ENCODE data around the gene WDR81.
"Not testable (repeated sequence)": the region's sequence is repeated elsewhere in the genome, so short reads cannot be mapped to it uniquely, and the experiment has no call there.

Gene WDR81

DNA sequence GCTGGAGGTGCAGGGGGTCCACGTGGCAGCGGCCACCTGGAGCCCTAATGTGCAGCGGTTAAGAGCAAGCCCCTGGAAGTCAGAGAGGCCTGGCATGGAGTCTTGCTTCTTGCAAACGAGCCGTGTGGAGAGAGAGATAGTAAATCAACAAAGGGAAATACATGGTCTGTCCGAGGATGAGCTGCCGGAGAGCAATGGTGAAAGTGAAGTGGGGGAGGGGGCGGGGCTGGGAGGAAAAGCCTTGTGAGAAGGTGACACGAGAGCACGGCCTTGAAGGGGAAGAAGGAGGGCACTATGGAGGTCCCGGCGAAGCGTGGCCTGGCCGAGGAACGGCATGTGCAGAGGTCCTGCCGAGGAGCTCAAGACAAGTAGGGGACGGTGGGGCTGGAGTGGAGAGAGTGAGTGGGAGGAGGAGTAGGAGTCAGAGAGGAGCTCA lies 31.3 kb downstream of the WDR81 start:
- no peak for DNase-seq

GRCh38 chr17:1758807-1759206 lies 34.3 kb downstream of the WDR81 start:
- no peak for DNase-seq

DNA sequence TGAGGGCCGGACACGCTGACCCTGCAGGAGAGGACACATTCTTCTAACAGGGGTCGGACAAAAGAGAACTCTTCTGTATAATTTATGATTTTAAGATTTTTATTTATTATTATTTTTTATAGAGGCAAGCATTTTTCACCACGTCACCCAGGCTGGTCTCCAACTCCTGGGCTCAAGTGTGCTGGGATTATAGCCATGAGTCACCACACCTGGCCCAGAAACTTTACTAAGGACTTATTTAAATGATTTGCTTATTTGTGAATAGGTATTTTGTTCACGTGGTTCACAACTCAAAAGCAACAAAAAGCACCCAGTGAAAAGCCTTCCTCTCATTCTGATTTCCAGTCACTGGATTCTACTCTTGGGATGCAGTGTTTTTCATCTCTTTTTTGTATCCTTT lies 35.0 kb downstream of the WDR81 start:
- DNase-seq: no peak

- no peak for DNase-seq
Measured at GRCh38 chr17:1762233-1762900, 37.9 kb downstream of the WDR81 start.

DNA sequence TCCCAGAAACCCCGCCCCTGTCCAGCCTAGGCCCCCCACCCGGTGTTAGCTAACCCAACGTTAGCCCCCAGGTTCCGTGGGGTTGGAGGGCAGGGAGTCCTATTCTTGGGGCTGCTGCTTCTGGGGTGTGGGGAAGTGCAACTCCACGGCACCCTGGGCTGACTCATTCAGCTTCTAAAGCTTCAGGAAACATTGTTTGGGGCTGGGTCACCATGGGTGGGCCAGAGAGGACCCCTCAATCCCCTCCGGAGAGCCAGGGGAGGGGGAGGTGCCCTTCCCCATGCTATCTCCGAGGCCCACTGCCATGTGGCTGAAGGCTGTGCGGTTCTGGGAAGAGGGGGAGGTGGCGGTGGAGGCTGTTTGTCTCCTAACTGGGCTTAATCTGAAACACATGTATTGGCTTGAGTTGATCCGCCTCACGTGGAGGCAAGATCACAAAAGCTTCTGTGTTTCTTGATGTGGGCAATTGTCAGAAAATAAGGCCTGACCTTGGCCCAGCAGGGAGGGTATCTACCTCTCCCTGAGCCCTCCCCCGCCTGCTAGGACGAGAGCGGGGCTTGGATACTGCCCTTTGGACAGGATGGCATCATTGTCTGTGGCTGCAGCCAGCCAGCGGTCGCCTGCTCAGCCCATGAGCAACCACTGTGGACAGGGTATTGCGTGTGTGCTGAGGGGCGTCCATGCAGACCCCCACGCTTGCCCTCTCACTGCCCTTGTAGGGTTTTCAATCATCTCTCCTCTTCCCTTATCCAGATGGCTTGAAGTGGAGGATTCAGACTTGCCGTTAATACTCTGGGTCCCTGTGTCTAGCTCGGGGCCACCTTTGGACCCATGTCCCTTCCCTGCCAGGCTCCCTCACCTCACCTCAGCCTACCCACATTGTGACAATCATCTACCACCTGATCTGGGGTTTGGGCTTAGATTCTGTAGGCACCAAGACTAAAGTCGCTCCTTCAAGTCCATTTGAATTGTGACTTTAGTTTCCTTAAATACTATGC lies 38.7 kb downstream of the WDR81 start:
- DNase-seq: no peak

- DNase-seq: peak; percentile 20 to 32
Measured at GRCh38 chr17:1764284-1764683, 39.8 kb downstream of the WDR81 start.

GRCh38 chr17:1764705-1765104 lies 40.2 kb downstream of the WDR81 start:
- not testable (repeated sequence) for DNase-seq

GRCh38 chr17:1765576-1765975 lies 41.1 kb downstream of the WDR81 start:
- DNase-seq: no peak

- no peak for DNase-seq
Measured at GRCh38 chr17:1766382-1767135, 42.1 kb downstream of the WDR81 start.

DNA sequence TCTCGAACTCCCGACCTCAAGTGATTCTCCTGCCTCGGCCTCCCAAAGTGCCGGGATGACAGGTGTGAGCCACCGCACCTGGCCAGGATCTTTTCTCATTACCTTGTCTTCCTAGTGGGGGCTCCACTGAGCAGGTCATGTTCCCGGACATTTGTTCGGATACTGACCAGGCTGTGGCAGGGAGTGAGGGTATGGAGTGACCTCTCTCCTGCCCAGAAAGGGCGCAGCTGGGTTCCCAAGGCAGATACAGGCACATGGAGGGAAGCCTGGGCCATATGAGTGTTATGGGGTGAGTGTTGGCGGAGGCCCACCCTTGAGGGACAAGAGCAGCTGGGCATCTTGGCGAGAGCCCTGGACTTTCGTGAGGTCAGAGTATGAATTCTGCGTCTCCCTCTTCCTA lies 42.9 kb downstream of the WDR81 start:
- no peak for DNase-seq

- no peak for DNase-seq
Measured at GRCh38 chr17:1769822-1770477, 45.4 kb downstream of the WDR81 start.

DNA sequence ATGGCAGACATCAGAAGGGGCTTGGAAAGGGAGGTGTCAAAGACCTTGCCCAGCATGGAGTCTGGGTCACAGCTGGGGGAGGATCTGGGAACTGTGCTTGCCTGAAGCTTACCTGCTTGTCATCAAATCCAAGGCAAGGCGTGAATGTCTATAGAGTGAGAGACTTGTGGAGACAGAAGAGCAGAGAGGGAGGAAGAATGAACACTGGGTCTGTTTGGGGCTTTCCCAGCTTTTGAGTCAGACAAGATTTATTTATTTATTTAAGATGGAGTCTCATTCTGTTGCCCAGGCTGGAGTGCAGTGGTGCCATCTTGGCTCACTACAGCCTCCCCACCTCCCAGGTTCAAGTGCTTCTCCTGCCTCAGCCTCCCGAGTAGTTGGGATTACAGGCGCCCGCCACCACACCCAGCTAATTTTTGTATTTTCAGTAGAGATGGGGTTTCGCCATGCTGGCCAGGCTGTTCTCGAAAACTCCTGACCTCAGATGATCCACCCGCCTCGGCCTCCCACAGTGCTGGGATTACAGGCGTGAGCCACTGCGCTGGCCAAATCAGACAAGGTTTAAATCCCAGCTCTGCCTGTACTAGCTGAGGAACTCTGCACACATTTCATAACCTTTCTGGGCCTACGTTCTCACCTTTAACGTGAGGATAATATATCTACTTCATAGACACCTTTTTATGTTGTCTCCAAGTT lies 48.6 kb downstream of the WDR81 start:
- not testable (repeated sequence) for DNase-seq

DNA sequence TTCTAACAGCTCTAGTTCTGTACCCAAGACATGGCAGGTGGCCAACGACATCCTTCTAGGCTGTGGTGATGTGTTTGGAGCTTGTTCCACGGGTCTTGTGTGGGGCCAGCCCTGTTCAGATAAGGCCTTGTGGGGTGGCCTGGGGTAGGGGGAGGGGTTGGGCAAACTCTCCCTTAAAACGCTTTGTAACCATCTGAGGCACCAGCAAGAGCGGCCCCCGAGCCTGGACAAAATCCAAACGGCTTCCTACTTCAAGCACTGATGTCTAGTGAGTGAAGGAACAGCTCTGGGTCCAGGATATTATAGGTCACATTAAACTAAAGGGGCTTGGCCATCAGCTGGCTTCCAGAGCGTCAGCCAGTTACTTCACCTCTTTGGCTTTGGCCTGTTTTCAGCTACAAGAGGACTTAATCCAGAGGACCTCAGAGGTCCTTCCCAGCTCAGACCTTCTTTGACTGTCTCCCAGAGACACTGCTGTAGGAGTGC lies 49.2 kb downstream of the WDR81 start:
- DNase-seq: no peak

DNA sequence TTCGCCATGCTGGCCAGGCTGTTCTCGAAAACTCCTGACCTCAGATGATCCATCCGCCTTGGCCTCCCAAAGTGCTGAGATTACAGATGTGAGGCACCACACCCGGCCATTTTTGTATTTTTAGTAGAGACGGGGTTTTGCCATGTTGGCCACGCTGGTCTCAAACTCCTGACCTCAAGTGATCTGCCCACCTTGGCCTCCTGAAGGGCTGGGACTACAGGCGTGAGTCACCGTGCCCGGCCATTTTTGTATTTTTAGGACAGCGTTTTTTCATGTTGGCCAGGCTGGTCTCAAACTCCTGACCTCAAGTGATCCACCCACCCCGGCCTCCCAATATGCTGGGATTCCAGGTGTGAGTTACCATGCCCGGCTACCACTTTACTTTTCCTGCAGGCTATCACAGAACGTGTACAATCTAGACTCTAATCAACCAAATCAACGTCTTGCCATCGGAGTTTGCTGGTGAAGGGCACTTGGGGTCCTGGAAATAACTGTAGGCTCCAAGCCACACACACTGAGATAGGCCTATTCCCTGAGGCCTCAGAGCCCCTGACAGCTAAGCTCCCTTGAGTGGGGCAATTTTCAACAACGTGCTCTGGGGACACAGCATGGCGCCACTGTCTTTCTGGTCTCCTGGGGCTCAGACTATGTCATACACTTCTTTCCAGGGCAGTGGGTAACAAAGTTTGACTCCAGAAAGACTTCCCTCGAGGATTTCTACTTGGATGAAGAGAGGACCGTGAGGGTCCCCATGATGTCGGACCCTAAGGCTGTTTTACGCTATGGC lies 50.1 kb downstream of the WDR81 start:
- no peak for DNase-seq

- no peak for DNase-seq
Measured at GRCh38 chr17:1776328-1776727, 51.8 kb downstream of the WDR81 start.

- DNase-seq: no peak
Measured at GRCh38 chr17:1776857-1777256, 52.4 kb downstream of the WDR81 start.

DNA sequence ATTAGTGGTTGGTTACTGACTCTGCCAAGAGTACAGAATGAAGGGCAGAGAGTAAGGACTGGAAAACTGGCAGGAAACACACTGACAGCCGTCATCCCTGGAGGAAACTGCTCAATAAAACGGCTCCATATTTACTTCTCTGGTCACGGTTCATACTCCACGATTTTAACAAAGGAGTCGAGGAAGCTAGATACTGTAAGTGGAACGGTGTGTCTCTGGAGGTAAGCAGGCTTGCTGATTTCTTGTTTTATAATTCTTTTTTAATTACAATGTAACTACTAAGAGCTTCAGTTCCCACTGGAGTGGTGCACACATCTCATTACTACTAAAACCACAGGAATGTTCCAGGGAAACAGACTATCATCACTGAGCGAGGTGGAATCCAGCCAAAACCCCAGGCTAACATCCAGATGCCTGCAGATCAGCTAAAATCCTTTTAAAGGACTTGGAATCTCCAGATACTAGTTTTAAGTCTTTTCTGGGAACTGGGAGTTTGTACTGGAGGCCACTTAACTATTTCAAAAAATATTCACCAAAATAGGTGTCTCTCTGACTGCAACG lies 55.1 kb downstream of the WDR81 start:
- no peak for DNase-seq

DNA sequence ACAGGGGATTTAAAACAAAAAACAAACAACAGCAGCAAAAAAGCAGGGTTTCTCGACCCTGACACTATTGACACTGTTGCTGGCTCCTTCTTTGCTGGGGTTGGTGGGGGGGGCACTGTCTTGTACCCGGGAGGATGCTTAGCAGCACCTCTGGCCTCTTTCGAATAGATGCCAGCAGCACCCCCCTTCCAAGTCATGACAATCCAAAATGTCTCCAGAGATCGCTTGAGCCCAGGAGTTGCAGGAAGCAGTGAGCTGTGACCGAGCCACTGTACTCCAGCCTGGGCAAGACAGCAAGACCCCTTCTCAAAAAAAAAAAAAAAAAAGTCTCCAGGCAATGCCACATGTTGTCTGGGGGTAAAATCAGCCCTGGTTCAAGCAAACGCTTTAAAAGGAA lies 57.7 kb downstream of the WDR81 start:
- DNase-seq: no peak

DNA sequence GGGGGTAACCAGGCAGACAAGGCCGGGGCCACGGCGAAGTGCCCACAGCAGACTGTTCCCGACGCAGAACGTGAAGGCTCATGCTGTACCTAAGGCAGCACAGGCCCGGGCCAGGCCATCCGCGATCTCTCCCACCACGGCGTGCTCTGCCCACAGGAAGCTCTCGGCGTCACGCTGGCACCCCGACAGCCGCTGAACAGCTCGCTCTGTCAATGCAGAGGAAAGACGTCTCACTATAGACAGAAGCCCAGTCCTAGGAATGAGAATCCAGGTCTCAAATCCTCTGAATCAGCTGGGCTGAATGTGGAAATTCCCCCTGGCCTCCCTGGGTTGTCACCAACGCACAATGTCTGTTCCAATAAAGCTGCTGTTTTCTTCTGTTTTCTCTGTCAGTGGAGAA lies 58.8 kb downstream of the WDR81 start:
- no peak for DNase-seq

- no peak for DNase-seq
Measured at GRCh38 chr17:1783834-1784611, 59.5 kb downstream of the WDR81 start.

Data from stimulated activated CD4-positive, alpha-beta T cell treated with anti-CD3 and anti-CD28 coated beads, Interleukin-2, amount 100 ng/mL, for 48 hours (primary cell).